HL-60/S4 treated with phorbol 12-myristate 13-acetate at 8.2 ng/mL for 4 days and 3 days (cell line): ENCODE data around the gene MAP3K4.

ENCODE experiments used
- in situ Hi-C: fragments of 300-500 bp; cut with MboI; formaldehyde crosslinking; loops from 2 replicates; pipeline ENCODE4 v1.15.0; 2022; ENCODE audit warnings: low sequenced_read_pairs

MAP3K4 gene

DNA sequence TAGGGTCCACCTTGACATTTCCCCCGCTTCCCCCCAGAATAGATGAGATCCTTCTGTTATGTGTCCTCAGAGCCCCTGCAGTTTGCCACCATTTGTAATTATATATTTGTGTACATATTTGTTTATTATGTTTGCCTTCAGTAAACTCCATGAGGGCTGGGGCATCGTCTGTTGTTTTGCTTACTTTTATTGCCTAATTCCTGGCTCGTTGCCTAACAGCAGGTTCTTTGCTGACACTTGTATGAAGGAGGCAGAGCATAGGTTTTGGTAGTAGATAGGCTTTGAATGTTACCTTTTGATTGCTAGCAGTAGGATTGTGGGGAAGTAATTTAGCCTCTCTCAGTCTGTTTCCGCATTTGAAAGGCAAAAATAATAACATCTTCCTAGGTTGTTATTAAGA, 9.9 kb downstream of the MAP3K4 start:
- in situ Hi-C loops, result no loop called here

DNA sequence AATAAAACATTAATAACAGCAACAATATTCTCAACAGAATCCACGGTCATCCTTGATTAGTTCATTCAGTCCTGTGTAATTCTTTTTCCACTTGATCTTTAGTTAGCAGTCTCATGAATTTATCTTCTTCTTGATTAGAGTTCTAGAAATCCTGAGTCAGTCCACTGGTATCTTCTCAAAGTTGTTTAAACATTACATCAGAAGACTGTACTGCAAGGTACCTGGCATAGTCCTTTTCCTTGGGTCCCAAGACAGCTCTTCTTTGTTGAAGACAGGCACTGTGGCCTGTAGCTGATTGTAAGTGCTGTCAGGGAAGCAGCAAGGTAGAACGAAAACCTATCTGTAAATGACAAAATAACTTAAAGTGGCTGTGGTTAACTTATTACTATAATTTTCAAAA, 11.8 kb downstream of the MAP3K4 start:
- in situ Hi-C loops, result no loop called here

DNA sequence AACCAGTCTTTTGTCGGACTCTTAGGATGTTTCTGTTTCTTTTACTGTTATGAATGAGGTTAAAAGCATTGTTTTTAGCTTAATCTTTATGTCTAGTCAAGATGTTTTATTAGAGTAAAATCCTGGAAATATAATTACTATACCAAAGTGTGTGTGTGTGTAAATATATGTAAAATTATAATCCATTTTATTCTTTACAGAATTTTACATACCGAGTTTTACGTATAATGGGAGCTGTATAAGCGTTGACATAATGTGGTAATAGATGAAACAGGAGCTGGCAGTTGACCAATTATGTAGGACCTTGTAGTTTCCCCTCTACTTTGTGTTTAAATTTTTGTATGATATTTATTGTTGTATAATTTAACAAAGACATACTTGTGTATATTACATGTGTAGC, 16.7 kb downstream of the MAP3K4 start:
- in situ Hi-C loops, result no loop called here

DNA sequence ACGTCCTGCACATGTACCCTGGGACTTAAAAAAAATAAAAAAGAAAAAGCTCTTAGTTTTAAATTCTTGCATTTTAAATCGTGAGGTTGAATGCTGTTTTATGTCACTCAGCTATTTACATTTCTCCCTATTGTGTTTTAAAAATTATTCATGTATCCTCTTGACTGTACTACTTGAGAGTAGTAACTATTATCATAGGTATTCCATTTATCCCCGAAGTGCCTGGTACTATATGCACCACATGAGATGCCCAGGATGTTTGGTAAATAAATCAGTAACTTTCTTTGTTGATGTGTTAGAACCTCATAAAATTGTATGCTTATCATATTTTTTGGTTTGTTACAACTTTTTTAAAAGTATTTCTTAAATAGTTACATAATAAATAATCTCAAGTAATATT, 18.4 kb downstream of the MAP3K4 start:
- in situ Hi-C loops, result no loop called here

DNA sequence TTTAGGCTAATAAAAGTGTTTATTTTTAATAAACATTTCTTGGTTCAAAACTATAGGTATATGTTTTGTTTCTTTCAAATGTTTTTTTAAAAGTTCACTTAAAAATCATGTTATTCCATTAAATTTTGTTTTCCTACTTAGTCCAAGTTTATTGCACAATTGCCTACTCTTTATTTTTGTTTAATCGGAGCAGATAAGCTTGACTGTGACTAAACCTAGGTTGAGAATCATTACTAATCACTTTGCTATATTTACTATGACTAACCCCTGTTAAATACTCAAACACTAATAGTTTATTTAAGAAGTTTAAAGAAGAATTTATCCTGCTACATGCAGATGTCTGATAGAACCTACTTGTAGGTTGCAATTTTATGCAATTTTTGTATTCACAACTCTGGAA, 18.8 kb downstream of the MAP3K4 start:
- in situ Hi-C loops, result no loop called here

DNA sequence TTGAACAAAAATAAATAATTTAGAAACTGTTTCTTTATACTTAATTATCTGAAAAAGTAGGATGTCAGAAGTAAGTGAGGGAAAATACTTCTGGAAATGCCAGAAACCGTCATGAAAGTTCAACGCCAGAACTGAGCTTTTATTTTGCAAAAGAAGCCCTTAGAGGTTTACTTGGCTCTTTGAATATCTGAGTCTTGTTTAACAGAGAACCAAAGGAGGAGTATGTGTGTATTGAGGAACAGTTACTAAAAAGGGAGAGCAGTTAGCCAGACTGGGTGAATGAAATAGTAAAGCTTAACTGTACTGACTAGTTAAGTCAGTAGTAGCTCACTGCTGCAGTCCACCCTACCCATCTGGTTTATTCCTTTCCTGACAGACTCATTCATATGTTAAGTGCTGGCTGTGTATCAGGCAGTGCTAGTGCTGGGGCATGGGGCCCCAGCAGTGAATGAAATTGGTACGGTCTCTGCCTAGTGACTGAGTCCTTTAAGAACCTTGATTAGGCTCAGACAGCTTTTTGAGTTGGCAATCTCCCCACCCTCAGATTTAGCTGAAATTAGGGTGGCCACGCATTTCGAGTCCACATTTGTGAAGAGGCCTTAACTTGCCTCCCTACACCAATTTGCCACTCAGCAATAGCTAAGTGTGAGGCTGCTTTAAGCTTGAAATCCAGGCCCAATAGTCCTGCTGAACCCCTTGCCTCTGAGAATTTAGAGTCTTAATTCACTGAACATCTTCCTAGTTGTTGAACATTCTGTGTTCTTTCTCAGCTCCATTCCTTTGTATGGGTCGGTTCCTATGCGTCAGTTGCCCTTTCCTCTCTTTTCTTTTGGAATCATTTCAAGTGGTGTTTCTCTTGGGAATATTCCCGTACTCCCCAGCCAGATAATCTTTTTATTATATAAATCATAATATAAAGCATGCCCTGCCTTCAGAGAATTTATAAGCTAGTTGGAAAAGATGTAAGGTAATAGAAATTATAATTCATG, 20.2 kb downstream of the MAP3K4 start:
- in situ Hi-C loops, result no loop called here

DNA sequence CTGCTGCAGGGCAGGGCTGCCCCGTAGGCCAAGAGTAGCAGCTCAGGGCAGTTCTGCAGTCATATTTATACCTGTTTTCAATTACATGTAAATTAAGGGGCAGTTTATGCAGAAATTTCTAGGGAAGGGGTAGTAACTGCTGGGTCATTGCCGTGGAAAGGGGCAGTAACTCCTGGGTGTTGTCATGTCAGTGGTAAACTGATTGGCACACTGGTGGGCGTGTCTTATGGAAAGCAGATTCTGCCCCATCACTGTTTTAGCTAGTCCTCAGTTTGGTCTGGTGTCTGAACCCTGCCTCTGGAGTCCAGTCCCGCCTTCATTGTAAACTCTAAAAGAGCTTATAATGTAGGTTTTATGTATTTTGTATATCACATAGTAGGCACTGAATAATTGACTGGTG, 22.1 kb downstream of the MAP3K4 start:
- in situ Hi-C loops, result no loop called here

DNA sequence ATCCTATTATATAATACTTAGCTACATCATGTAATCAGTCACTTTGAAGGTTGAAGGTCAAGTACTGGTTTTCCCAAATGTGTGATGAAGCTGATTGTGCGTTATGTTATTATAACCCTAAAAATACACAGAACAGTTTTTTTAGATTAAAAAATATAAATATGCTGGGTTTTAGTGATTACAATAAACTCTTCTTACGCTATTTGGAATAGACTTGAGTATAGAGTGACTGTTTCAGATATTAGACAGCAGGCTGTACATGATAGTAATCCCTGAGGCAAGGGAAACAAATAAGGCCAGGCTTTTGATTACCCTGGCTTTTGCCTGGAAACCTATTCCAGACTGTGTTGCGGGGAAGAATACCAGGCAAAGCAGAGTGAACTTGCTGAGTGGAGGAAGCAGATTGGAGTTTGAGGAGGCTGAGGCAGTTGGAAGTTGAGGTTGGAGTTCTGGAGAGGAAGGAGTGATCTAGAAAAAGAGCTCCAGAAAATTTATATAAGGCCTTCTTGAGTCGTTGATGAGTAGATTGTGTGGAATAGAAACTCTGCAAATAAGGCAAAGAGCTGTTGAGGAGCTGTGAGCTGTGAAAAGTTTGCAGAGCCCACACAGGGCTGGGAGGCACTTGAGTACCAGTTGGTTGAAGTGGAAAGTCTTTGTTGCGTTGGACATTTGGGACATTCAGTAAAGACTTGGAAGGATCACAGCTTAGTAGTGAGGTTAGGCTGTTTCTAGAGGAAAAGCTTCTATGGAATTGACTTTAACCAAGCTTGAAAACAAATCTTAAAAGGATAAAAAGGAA, 26.4 kb downstream of the MAP3K4 start:
- in situ Hi-C loops, result no loop called here

DNA sequence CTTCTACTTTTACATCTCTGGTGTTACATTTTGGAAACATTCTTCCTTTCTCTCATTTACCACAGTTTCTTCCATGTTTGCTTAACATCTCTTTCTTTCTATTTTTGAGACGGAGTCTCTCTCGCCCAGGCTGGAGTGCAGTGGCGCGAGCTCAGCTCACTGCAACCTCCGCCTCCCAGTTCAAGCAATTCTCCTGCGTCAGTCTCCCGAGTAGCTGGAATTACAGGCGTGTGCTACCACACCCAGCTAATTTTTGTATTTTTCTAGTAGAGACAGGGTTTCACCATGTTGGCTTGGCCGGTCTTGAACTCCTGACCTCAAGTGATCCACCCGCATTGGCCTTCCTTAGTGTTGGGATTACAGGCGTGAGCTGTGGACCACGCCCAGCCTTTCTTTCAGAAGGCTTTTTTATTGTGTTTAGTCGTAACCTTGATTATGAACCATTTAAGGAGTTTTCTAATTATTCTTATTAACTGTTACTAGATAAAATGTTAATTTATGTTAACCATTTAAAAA, 27.8 kb downstream of the MAP3K4 start:
- in situ Hi-C loops, result no loop called here

DNA sequence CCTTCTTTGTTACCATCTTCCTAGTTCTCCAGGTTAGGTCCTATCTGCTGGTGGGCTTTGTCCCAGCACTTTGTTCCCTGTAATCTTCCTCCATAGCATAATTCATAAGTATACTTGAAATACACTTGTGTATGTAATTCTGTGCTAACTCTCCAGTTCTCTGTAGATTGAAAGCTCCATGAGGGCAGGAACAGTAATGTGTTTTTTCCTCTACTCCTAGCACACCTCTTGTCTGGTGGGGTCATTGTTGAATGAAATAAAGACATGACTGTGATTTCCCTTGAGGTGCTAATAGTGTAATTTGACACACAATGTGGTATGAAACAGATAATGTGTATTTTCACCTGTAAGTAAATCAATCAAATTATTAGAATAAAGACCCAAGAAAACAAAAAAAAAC, 30.0 kb downstream of the MAP3K4 start:
- in situ Hi-C loops, result no loop called here

DNA sequence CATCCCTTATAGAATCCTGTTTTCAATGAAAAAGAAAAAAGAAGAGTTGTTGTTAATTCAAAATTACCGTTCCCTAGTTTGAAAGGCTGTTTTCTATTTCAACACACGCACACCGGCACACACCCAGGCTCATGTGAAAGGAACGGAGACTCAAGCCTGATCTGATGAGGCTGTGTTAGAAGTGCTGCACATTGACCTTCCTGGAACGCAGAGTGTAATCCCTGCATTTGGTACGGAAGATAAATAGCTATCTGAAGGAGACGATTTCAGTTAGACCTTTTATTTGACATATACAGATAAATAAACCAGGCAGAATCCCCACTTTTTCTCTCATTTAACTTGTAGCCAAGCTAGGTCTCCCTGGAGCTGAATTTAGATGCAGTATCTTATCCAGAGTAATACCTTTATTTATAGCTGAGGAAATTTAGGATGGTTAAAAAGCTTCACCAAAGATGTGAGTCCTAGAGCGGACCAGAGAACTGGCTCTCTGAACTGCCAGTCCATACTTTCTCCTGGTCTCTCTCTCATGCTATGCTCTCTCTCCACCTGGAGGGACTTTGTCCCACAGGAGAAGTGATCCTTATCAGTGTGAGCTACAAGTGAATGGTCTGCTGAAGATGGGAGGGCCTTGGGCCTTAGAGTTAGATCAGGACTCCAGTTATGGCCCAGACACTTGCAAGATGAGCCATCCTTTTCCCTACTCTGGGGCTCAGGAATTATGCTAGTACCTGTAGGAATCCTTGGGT, 30.6 kb downstream of the MAP3K4 start:
- in situ Hi-C loops, result no loop called here

DNA sequence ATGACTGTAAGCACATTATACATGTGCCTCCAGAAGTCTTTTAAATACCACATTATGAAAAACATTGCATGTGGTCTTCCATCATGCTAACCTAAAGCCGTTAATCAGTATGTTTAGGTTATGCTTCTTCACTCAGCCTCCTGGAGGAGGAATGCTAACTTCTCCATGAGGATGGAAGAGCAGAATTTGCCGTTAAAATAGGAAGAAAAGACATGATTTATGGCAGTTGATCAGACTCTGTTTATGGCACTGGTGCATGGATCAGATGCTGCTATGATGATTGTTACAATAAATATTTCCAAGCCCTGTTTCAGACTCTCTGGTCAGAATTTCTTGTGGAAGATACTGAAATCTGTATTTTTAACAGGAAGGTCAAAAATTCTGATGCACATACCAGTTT, 31.7 kb downstream of the MAP3K4 start:
- in situ Hi-C loops, result no loop called here

DNA sequence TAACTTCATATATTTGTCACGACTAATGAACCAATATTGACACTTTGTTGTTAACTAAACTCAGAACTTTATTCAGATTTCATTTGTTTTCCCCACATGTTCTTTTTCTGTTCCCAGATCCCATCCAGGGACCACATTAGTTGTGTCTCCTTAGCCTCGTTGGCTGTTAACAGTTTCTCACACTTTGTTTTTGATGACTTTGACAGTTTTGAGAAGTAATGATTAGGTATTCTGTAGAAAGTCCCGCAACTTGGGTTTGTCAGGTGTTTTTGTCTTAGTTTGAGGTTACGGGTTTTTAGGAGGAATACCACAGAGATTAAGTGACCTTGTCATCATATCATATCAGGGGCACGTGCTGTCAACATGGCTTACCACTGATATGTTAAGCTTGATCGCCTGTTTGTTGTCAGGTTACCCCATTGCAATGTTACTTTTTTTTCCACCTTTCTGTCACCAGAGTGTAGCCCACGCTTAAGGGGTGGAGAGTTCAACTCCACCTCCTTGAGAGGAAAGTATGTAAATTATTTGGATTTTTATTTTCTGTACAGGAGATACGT, 32.9 kb downstream of the MAP3K4 start:
- in situ Hi-C loops, result no loop called here

DNA sequence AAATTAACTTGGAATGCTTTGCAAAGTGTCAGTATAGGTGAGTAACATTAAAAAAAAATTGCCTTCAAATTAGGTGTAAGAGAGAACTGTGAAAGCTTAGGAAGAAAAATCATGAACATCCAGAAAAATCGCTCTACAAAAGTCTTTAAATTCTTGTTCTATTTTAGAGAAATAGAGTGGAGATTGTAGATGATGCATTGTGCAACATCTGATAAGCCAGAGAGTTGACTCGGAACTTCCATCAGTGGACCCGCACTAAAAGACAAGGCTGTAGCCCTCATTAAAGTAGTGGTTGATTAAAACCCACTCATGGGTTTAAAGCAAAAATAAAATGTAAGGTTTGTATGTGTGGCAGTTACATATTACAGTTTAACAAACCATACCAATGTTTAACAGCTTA, 35.8 kb downstream of the MAP3K4 start:
- in situ Hi-C loops, result no loop called here

DNA sequence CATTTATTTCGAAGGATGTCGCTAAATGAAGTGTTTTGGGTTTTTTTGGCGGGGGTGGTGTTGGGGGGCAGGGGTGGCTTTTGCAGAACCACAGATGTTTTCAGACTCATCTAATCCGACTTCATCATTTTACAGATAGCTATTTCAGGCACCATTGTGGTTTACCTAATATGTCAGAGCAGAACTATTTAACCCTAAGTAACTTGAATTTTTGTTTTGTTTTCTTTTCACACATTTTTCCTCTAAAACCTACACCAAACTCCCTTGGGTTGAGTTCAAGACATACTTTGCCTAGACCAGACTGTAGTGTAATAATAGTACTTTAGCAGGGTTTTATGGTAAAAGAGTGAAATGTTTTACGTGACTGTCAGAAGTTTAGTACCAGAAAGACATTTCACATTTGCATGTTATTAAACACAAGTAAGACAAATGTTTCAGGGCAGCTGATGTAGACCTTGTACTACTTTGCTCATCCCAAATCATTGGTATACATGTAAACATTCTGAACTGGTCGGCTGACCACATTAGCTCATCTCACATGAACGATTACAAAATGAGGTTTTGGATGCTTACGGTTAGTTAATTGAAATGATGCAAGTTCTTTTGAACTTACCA, 37.7 kb downstream of the MAP3K4 start:
- in situ Hi-C loops, result no loop called here

DNA sequence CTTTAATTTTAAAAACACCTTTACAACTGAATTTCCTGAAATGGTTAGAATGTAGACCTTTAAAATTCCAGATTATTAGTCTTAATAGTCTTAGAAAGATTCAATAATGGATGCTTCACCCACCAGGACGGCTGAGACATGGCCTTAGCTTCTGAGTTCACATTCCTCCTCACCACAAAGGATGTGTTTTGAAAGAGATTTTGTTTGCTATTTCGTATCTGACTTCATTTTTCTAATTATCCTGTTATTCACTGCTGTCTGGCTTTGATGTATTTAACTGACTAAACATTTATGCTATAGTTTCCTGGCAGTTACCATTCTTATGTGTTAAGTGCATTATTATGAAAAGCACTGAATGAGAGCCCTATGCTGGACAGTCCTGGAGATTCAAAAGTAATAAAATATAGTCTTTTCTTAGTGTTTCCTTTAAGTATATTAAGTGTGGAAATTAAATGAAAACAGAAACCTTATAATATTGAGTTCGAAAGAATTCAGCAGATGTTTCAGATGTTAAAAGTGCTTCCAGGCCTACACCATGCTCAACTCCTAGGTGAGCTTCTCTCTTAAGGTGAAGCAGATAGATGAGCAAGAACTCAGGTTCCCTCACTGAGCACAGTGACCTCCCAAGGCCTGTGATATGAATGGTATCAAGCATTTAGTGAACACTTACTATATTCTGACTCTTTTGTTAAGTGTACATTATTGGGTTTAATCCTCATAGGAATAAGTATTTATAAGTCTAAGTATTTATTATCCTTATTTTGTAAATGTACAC, 40.3 kb downstream of the MAP3K4 start:
- in situ Hi-C loops, result no loop called here

DNA sequence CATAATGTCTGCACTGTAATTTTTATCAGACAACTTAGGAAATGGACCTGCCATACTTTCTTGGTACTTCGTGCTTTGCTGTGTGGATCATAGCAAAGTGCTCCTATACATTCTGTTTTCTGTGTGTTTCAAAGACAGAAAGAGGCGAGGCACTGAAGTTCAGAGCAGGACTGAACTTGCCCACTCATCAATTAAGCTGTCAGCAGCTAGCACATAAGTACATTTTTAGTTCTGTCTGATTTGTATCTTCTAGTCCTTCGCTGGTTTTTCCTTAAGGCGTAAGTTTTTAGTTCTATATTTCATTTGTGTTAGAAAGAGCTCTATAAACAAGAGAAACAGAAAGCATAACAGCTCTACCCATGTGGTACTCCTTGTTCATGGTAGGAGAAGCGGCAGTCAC, 42.1 kb downstream of the MAP3K4 start:
- in situ Hi-C loops, result no loop called here

DNA sequence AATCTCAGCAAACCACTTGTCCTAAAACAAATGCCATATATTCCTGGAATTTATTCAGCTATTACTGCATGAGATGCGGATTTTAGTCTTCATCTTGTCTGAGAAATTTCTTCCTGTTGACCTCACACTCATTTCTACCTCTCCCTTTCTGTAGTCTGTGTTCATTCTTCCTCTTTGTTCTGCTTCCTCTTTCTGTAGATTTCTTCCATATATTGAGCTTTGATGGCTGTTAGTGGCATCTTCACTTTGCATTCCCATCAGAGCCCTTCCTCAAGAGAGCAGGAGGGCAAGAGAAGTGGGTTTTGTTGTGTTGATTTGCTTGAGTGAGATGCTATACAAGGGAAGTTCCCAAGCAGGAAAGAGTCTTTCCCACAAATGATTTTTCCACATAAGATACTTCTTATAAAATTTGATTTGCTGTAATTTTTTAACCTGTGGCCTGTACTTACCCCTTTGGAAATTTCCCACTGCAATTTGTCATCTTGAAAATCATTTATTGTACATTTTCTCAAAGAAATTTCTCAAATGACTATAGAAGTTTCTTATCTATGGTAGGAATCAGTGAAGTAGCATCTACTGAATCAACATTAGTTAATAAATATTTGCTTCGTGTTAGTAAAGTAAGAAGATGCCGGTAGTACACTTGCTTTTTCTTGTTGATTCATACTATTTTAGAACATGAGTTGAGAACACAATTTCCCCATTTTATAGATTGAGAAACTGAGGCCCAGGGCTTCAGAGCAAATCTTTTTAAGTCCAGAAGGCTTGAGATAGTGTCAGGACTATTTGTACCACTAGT, 43.8 kb downstream of the MAP3K4 start:
- in situ Hi-C loops, result no loop called here

DNA sequence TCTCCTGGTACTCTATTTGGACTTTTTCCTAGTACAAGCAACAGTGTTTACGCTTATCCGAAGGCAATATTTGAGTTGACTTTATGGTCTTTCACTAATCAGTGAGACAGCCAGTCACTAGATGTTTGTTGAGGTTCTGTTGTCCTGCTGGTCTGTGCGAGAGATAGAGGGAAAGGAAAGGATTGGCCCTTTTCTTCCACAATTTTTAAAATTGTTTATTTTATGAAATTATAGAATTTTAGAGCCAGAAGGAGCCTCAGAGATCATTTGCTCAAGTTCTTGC, 44.4 kb downstream of the MAP3K4 start:
- in situ Hi-C loops, result no loop called here
